Left lung (tissue), 10 donors: ENCODE data around the gene RFT1. TPM values are rescaled to one million over a fixed set of nuclear protein-coding genes. Genes with fewer than 3 reads are reported as not detected.
A peak's percentile ranks its signal among the peaks of the same experiment; 100 is the strongest.
"Not testable (repeated sequence)": the region's sequence is repeated elsewhere in the genome, so short reads cannot be mapped to it uniquely, and the experiment has no call there.

Source experiments
- ATAC-seq: fragments of 200-7000 bp; cut with Tn5 transposase; one replicate; pipeline ENCODE4 v1.9.1; 2020; ENCODE audit warnings: moderate library complexity
- DNase-seq, 4 donors: peaks; one replicate each; pipeline ENCODE4 v3.0.0-alpha.2; 2013 to 2020
- H3K27ac ChIP-seq, 2 donors: fragments of 200-600 bp; sonication (generic) in 1 of 2; one replicate each; pipeline versions ENCODE4 v1.5.0 to v1.8.0; 2020 to 2021
- H3K27me3 ChIP-seq, 2 donors: fragments of 200-600 bp; sonication (generic) in 1 of 2; one replicate each; pipeline versions ENCODE4 v1.5.0 to v1.8.0; 2020 to 2021
- H3K36me3 ChIP-seq, 2 donors: fragments of 200-600 bp; sonication (generic) in 1 of 2; one replicate each; pipeline versions ENCODE4 v1.5.0 to v1.8.0; 2020 to 2021
- H3K4me1 ChIP-seq, 2 donors: fragments of 200-600 bp; one replicate each; pipeline ENCODE4 v1.8.0; 2021
- H3K4me3 ChIP-seq, 2 donors: fragments of 200-600 bp; sonication (generic) in 1 of 2; one replicate each; pipeline versions ENCODE4 v1.5.0 to v1.8.0; 2020 to 2021; ENCODE audit warnings: mild to moderate bottlenecking in 1 of 2
- H3K9me3 ChIP-seq, 2 donors: fragments of 200-600 bp; sonication (generic) in 1 of 2; one replicate each; pipeline versions ENCODE4 v1.5.0 to v1.8.0; 2020 to 2021
- intact Hi-C, 2 donors: fragments of 100-400 bp; cut with DNase I; formaldehyde crosslinking; loops; one replicate each; pipeline versions ENCODE4 v1.11.2 to v1.14.2; 2022
- polyA plus RNA-seq, 6 donors: library from polyadenylated mRNA; unstranded; fragments of 120-200 nt; gene quantifications; one replicate each; pipeline ENCODE4 v1.2.1, GENCODE V29; 2013; ENCODE audit not compliant: insufficient read length in 6 of 6
- total RNA-seq, 2 donors: library from RNA; stranded (reverse); fragmentation: NEBNext Ultra II Directional; extraction: Animal tissue kit (Norgen Biotek cat#: 25700); gene quantifications; one replicate each; pipeline ENCODE4 v1.2.1, GENCODE V29; 2021
- TF ChIP-seq, protein P1 (sequence below), 2 donors: fragments of 200-600 bp; sonication (generic) in 1 of 2; IDR thresholded peaks; one replicate each; pipeline versions ENCODE4 v1.5.0 to v1.8.0; 2021; ENCODE audit warnings: antibody characterized with exemption in 2 of 2
- donor health status: DM: no; HTN: yes; CAD: no.
- donor health status: DM: no; HTN: no; CAD: no.

RFT1 gene
- total and polyA plus RNA-seq, 8 donors, result 23.2 to 28.0 (median 24.4) TPM

DNA sequence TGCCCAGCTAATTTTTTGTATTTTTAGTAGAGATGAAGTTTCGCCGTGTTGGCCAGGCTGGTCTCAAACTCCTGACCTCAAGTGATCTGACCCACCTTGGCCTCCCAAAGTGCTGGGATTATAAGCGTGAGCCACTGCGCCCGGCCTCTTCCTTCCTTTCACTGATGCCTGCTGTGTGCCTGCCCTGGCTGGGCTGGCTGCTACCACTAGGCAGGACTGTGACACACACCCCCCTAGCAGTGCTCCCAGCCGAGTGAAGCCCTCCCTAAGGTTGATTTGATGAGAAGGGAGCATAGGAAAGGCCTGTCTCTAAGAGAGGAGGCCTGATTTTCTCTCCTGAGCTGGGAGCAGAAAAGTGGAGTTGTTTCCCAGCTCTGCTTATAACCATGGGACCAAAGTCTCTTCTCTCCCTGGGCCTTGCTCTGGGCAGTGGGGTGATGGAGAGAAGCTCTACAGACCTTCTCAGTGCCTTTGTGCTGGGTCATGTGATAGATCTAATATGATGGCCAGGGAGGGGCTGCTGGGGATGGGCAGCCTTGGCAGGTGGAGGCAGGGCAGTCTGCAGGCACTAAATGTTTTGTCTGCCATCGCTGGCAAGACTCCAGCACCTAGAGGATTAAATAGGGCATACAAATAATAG is 64.3 kb downstream of the RFT1 start:
- H3K9me3 ChIP-seq, result no peaks in the 10 kb centered on the region
- H3K27ac ChIP-seq, result no peak overlapping the region
- peak in 1 of 4 donors; percentile 31 for DNase-seq
- ATAC-seq, result no peak
- H3K4me3 ChIP-seq, result no peak overlapping the region
- H3K36me3 ChIP-seq, result no peaks in the 10 kb centered on the region
- no peaks in the 10 kb centered on the region for H3K4me1 ChIP-seq
- peaks cover 0 to 3% of the 10 kb centered on the region in 2 donors for H3K27me3 ChIP-seq
- intact Hi-C loops, result no loop called here
- TF ChIP-seq, protein P1, sequence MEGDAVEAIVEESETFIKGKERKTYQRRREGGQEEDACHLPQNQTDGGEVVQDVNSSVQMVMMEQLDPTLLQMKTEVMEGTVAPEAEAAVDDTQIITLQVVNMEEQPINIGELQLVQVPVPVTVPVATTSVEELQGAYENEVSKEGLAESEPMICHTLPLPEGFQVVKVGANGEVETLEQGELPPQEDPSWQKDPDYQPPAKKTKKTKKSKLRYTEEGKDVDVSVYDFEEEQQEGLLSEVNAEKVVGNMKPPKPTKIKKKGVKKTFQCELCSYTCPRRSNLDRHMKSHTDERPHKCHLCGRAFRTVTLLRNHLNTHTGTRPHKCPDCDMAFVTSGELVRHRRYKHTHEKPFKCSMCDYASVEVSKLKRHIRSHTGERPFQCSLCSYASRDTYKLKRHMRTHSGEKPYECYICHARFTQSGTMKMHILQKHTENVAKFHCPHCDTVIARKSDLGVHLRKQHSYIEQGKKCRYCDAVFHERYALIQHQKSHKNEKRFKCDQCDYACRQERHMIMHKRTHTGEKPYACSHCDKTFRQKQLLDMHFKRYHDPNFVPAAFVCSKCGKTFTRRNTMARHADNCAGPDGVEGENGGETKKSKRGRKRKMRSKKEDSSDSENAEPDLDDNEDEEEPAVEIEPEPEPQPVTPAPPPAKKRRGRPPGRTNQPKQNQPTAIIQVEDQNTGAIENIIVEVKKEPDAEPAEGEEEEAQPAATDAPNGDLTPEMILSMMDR (IDR thresholded peaks at IDR 0.05), result no peak

DNA sequence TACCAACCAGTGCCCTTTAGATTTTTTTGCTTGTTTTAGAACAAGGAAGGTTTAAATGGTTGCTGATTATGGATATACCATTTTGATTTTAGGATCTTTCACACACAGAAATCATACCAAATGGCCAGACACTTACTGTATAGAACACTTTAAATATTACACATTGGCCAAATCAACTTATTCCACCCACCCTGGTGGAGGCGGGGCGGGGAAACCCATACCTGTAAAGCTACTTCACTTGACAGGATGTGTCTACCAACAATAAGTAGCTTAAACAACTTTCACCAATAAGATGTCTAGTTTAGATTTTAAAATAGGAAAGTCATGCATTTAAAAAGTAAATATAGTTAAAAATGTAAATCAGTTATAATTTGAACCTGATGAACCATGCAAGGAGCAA is 67.3 kb downstream of the RFT1 start:
- Histone ChIP-seq H3K4me1 (no peaks in the 10 kb centered on the region), H3K27ac (no peak overlapping the region), H3K9me3 (no peaks in the 10 kb centered on the region), H3K36me3 (no peaks in the 10 kb centered on the region), H3K27me3 (peaks cover 0 to 3% of the 10 kb centered on the region in 2 donors), H3K4me3 (no peak overlapping the region)
- intact Hi-C loops, result no loop called here
- TF ChIP-seq, protein P1 (IDR thresholded peaks at IDR 0.05), result no peak
- ATAC-seq (no peak), DNase-seq (no peak)

DNA sequence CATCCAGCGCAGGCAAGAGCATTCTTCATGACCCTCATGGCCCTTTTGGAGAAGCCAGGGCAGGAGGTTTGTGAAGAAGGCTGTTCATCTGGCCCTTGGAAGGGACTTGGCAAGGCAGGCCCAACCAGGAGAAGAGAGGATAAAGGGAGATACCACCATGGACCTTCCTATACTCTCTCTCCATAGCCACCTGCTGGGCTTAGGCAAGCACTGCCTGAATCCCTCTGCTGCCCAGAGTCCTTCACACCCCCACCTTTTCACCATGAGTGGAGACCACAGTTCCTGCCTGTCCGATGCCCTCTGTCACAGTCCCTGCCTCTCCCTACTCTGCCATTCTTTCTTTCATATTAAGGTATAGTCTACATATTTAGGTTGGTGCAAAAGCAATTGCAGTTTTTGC is 73.8 kb downstream of the RFT1 start:
- Histone ChIP-seq H3K27me3 (no peaks in the 10 kb centered on the region), H3K36me3 (no peaks in the 10 kb centered on the region), H3K4me1 (no peaks in the 10 kb centered on the region), H3K27ac (no peak overlapping the region), H3K9me3 (no peaks in the 10 kb centered on the region), H3K4me3 (no peak overlapping the region)
- no peak for ATAC-seq
- TF ChIP-seq, protein P1 (IDR thresholded peaks at IDR 0.05), result no peak
- DNase-seq, result no peak
- intact Hi-C loops, result no loop called here

DNA sequence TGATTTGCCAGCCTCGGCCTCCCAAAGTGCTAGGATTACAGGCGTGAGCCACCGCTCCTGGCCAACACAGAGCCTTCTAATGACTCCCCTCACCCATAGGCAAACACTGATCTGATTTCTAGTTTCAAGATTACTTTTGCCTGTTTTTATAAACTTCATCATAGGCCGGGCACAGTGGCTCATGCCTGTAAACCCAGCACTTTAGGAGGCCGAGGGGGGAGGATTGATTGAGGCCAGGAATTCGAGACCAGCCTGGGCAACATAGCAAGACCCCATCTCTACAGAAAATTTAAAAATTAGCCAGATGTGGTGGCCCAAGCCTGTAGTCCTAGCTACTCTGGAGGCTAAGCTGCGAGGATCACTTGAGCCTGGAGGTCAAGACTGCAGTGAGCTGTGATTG is 76.0 kb downstream of the RFT1 start:
- H3K27ac ChIP-seq, DNase-seq, H3K27me3 ChIP-seq, H3K4me3 ChIP-seq, H3K36me3 ChIP-seq, H3K9me3 ChIP-seq, H3K4me1 ChIP-seq, intact Hi-C loops, ATAC-seq: not testable (repeated sequence)

DNA sequence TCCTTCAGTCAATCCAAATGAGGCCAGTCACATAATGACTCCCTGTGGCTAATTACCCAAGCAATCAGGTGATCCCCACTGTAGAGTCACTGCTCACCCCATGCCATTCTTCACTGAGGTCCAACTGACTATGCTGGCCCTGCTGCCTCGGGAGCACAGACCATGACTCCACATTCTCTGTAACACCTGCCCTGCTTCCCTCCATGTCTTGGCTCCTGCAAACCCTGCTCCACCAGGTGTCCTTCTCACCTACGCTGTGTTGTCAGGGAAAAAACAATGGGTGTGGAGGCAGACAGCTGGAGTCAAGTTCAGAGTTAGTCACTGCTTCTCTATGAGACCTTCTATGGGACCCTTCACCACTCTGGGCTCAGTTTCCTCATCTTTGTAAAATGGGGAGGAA is 78.3 kb downstream of the RFT1 start:
- no peak for ATAC-seq
- no peak for DNase-seq
- H3K4me3 ChIP-seq, result no peak overlapping the region

More for the DNA sequence above, 78.3 kb downstream of the RFT1 start:
- TF ChIP-seq, protein P1 (IDR thresholded peaks at IDR 0.05), result no peak
- no peaks in the 10 kb centered on the region for H3K9me3 ChIP-seq
- intact Hi-C loops, result no loop called here
- H3K27ac ChIP-seq, result no peak overlapping the region
- H3K36me3 ChIP-seq, result no peaks in the 10 kb centered on the region
- H3K4me1 ChIP-seq, result peaks cover 0 to 2% of the 10 kb centered on the region in 2 donors
- peaks cover 0 to 9% of the 10 kb centered on the region in 2 donors for H3K27me3 ChIP-seq
